IMR-90 (cell line): ENCODE data around the gene ZNF691.
"Not testable (repeated sequence)": the region's sequence is repeated elsewhere in the genome, so short reads cannot be mapped to it uniquely, and the experiment has no call there.

ENCODE experiments used
- TF ChIP-seq, protein P1 (sequence below): conservative IDR thresholded peaks from 2 replicates; pipeline ENCODE4 v1.5.1; 2012; ENCODE audit warnings: mild to moderate bottlenecking, low read depth, low read length, improper control_type of control experiment
- TF ChIP-seq, protein P2 (sequence below): fragments of 150-350 bp; IDR thresholded peaks from 2 replicates; pipeline ENCODE4 v1.6.1; 2017; ENCODE audit warnings: mild to moderate bottlenecking, antibody characterized with exemption, low read length, low read depth

DNA sequence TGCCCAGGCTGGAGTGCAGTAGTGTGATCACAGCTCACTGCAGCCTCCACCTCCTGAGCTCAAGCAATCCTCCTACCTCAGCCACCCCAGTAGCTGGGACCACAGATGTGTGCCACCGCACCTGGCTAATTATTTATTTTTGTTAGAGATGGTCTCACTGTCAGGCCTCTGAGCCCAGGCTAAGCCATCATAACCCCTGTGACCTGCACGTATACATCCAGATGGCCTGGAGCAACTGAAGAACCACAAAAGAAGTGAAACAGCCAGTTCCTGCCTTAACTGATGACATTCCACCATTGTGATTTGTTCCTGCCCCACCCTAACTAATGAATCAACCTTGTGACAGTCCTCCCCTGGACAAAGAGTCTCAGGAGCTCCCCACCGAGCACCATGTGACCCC lies 10.1 kb downstream of the ZNF691 start:
- TF ChIP-seq, protein P1, sequence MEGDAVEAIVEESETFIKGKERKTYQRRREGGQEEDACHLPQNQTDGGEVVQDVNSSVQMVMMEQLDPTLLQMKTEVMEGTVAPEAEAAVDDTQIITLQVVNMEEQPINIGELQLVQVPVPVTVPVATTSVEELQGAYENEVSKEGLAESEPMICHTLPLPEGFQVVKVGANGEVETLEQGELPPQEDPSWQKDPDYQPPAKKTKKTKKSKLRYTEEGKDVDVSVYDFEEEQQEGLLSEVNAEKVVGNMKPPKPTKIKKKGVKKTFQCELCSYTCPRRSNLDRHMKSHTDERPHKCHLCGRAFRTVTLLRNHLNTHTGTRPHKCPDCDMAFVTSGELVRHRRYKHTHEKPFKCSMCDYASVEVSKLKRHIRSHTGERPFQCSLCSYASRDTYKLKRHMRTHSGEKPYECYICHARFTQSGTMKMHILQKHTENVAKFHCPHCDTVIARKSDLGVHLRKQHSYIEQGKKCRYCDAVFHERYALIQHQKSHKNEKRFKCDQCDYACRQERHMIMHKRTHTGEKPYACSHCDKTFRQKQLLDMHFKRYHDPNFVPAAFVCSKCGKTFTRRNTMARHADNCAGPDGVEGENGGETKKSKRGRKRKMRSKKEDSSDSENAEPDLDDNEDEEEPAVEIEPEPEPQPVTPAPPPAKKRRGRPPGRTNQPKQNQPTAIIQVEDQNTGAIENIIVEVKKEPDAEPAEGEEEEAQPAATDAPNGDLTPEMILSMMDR = not testable (repeated sequence)
- TF ChIP-seq, protein P2, sequence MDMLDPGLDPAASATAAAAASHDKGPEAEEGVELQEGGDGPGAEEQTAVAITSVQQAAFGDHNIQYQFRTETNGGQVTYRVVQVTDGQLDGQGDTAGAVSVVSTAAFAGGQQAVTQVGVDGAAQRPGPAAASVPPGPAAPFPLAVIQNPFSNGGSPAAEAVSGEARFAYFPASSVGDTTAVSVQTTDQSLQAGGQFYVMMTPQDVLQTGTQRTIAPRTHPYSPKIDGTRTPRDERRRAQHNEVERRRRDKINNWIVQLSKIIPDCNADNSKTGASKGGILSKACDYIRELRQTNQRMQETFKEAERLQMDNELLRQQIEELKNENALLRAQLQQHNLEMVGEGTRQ = not testable (repeated sequence)
